Caco-2 (cell line): ENCODE data around the gene VCAM1. TPM values are rescaled to one million over a fixed set of nuclear protein-coding genes. Genes with fewer than 3 reads are reported as not detected.

Source experiments
- BruUV-seq: library from RNA; stranded (reverse); fragments of 400-500 nt; replicated peaks from 2 replicates; lab custom pipeline; 2021; lab: Mats Ljungman, UMichigan
- CTCF ChIA-PET: fragments of 300-600 bp; sonication (Branson Sonifier 250); formaldehyde crosslinking; loops from one replicate; lab custom pipeline; 2022; ENCODE audit warnings: antibody characterized with exemption; lab: Charles Lee
- POLR2A ChIA-PET: fragments of 300-600 bp; sonication (Branson Sonifier 250); formaldehyde crosslinking; loops from one replicate; lab custom pipeline; 2022; ENCODE audit warnings: antibody characterized with exemption; lab: Charles Lee
- DNase-seq, 2 experiments: peaks; one replicate each; pipeline versions ENCODE4 v3.0.0 to v3.0.0-alpha.2; 2020 to 2022
- H3K27me3 ChIP-seq: replicated peaks from 2 replicates; pipeline ENCODE4 v1.6.0; 2011; ENCODE audit warnings: low read length; ENCODE audit not compliant: control insufficient read depth, insufficient read depth
- H3K36me3 ChIP-seq: 2 replicates; pipeline ENCODE4 v1.5.1; 2011; ENCODE audit warnings: low read length; ENCODE audit not compliant: control insufficient read depth, insufficient read depth
- H3K4me1 ChIP-seq: fragments of 250-450 bp; sonication (Bioruptor Pico); 2 replicates; pipeline ENCODE4 v1.5.1; 2020; ENCODE audit warnings: mild to moderate bottlenecking
- H3K4me3 ChIP-seq: 2 replicates; pipeline ENCODE4 v1.5.1; 2011; ENCODE audit warnings: low read depth, mild to moderate bottlenecking, control low read depth, low read length
- H3K9me3 ChIP-seq: fragments of 250-450 bp; sonication (Bioruptor Pico); 2 replicates; pipeline ENCODE4 v1.5.1; 2020; ENCODE audit warnings: mild to moderate bottlenecking, moderate library complexity
- H3K27ac Mint-ChIP-seq: one replicate; pipeline ENCODE4 v1.8.0; 2022; ENCODE audit warnings: mixed read lengths; ENCODE audit not compliant: unreplicated experiment
- H3K27me3 Mint-ChIP-seq: one replicate; pipeline ENCODE4 v1.8.0; 2022; ENCODE audit warnings: mixed read lengths; ENCODE audit not compliant: insufficient read depth, unreplicated experiment
- H3K36me3 Mint-ChIP-seq: one replicate; pipeline ENCODE4 v1.8.0; 2022; ENCODE audit warnings: mild to moderate bottlenecking, mixed read lengths; ENCODE audit not compliant: insufficient read depth, unreplicated experiment
- H3K4me1 Mint-ChIP-seq: one replicate; pipeline ENCODE4 v1.8.0; 2022; ENCODE audit warnings: low read depth, mixed read lengths; ENCODE audit not compliant: unreplicated experiment
- H3K4me3 Mint-ChIP-seq: one replicate; pipeline ENCODE4 v1.8.0; 2022; ENCODE audit warnings: mild to moderate bottlenecking, moderate library complexity, mixed read lengths; ENCODE audit not compliant: unreplicated experiment
- H3K9me3 Mint-ChIP-seq: one replicate; pipeline ENCODE4 v1.8.0; 2022; ENCODE audit warnings: mixed read lengths; ENCODE audit not compliant: unreplicated experiment
- intact Hi-C: fragments of 100-400 bp; cut with micrococcal nuclease; formaldehyde crosslinking; loops from one replicate; pipeline ENCODE4 v1.10.0; 2022; ENCODE audit not compliant: unreplicated experiment
- total RNA-seq: library from RNA; stranded (reverse); gene quantifications from 2 replicates; pipeline ENCODE4 v1.2.3, GENCODE V29; 2022
- TF ChIP-seq, protein P1 (sequence below), 2 experiments: fragments of 200-600 bp in 1 of 2; IDR thresholded peaks; 1 replicate in 1 of 2; 2 replicates in 1 of 2; pipeline versions ENCODE4 v1.5.1 to v1.8.0; 2011 to 2022; ENCODE audit warnings: antibody characterized with exemption in 1 of 2, control low read depth in 1 of 2, inconsistent platforms in 1 of 2, low read depth in 1 of 2, low read length in 1 of 2, mild to moderate bottlenecking in 1 of 2, moderate library complexity in 1 of 2; ENCODE audit not compliant: insufficient read depth in 1 of 2, severe bottlenecking in 1 of 2, unreplicated experiment in 1 of 2

Gene VCAM1
- total RNA-seq, 1 experiment from 2014 or later, result not detected

DNA sequence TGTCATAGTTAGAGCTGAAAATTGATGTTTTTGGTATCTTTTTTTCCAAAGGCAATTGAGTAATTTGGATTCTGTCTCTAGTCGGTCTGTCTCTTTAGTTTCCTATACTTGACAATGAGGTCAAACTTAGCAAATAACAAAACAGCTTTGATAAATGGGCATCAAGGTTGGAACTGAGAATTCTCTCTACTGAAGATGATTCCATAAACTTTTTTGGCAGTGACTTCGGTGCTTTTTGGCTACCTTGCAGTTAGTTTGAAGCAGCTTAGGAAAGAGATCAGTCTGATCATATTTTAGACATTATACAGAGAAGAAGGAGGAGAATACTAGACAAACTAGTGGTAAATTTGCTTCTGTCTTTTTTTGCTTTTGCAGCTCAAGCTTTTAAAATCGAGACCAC, 559 bp downstream of the VCAM1 start:
- BruUV-seq, result no TSS peak
- H3K4me1 Mint-ChIP-seq, result no peaks in the 10 kb centered on the region
- no peaks in the 10 kb centered on the region for H3K36me3 Mint-ChIP-seq
- no peak for DNase-seq
- H3K9me3 Mint-ChIP-seq, result no peaks in the 10 kb centered on the region
- intact Hi-C loops, result no loop called here
- no peaks in the 10 kb centered on the region for H3K36me3 ChIP-seq
- H3K27ac Mint-ChIP-seq, result no peak overlapping the region
- H3K4me3 Mint-ChIP-seq, result no peak overlapping the region
- TF ChIP-seq, protein P1, sequence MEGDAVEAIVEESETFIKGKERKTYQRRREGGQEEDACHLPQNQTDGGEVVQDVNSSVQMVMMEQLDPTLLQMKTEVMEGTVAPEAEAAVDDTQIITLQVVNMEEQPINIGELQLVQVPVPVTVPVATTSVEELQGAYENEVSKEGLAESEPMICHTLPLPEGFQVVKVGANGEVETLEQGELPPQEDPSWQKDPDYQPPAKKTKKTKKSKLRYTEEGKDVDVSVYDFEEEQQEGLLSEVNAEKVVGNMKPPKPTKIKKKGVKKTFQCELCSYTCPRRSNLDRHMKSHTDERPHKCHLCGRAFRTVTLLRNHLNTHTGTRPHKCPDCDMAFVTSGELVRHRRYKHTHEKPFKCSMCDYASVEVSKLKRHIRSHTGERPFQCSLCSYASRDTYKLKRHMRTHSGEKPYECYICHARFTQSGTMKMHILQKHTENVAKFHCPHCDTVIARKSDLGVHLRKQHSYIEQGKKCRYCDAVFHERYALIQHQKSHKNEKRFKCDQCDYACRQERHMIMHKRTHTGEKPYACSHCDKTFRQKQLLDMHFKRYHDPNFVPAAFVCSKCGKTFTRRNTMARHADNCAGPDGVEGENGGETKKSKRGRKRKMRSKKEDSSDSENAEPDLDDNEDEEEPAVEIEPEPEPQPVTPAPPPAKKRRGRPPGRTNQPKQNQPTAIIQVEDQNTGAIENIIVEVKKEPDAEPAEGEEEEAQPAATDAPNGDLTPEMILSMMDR (IDR thresholded peaks at IDR 0.05; ENCODE audit: insufficient read depth in 1 of 2, low read depth in 1 of 2, low read length in 1 of 2, severe bottlenecking in 1 of 2, unreplicated experiment in 1 of 2), result no peak
- ChIA-PET CTCF (no interaction called here), POLR2A (no interaction called here)
- no peaks in the 10 kb centered on the region for H3K9me3 ChIP-seq
- H3K4me1 ChIP-seq, result no peaks in the 10 kb centered on the region
- no peaks in the 10 kb centered on the region for H3K27me3 ChIP-seq
- H3K27me3 Mint-ChIP-seq, result peaks cover 4% of the 10 kb centered on the region
- no peak overlapping the region for H3K4me3 ChIP-seq

DNA sequence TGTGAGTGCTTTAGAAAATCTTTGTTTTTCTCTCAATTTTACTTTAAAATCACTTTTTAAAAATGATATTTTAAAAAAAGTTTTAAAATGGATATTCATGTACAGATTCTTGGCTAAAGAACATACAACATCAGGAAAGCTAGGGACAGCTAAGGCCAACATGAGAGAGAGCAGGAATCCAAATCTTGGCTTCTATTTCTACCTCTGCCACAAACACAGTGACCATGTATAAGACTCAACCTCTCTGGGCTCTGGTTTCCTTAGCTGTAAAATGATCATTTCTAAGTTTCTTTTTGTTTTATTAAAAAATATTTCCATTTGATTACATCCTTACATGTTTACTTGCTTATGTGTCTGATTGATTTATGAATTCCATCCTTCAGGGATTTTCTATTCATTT, 1.2 kb downstream of the VCAM1 start:
- H3K9me3 Mint-ChIP-seq, result no peaks in the 10 kb centered on the region
- Histone ChIP-seq H3K27me3 (no peaks in the 10 kb centered on the region), H3K4me1 (no peaks in the 10 kb centered on the region), H3K9me3 (no peaks in the 10 kb centered on the region), H3K36me3 (no peaks in the 10 kb centered on the region), H3K4me3 (no peak overlapping the region)
- H3K4me1 Mint-ChIP-seq, result no peaks in the 10 kb centered on the region
- no peak for DNase-seq
- POLR2A ChIA-PET, result no interaction called here
- CTCF ChIA-PET, result no interaction called here
- intact Hi-C loops, result no loop called here
- peaks cover 4% of the 10 kb centered on the region for H3K27me3 Mint-ChIP-seq
- no peaks in the 10 kb centered on the region for H3K36me3 Mint-ChIP-seq
- H3K27ac Mint-ChIP-seq, result no peak overlapping the region
- TF ChIP-seq, protein P1 (IDR thresholded peaks at IDR 0.05; ENCODE audit: insufficient read depth in 1 of 2, low read depth in 1 of 2, low read length in 1 of 2, severe bottlenecking in 1 of 2, unreplicated experiment in 1 of 2), result no peak
- H3K4me3 Mint-ChIP-seq, result no peak overlapping the region
- BruUV-seq, result no TSS peak

DNA sequence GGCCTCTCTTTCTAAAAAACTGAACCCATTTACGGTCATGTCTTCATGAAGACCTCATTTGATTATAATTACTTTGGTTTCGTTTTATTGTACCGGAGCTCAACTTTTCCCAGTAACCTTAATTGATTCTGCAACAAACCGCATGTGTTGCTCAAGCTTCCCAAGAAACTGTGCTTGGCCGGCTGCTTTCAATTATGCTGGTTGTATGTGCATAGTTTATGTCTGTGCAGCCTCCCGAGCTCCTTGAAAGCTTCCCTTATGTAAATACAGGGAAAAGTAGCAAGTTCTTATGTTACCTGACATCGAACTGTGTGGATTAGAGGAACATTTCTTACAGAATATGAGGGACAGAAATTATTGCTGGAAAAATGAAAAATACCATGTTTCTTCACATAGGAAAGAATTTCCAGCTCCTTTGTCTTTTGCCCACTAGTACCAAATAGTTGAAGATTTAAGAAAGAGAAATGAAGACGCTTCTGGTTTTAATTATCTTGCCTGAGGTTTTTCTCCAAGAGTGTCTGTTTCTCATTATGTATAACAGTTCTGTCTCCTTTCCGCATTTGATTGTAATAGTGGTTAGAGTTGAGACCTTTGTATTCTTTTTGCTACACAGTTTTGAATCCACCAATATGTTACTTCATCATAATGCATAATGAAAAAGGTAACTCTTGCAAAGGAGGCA, 2.1 kb downstream of the VCAM1 start:
- H3K4me3 ChIP-seq, result no peak overlapping the region
- intact Hi-C loops, result no loop called here
- BruUV-seq, result no TSS peak
- no peak for DNase-seq
- no peak overlapping the region for H3K27ac Mint-ChIP-seq
- H3K36me3 Mint-ChIP-seq, result no peaks in the 10 kb centered on the region
- no peaks in the 10 kb centered on the region for H3K27me3 ChIP-seq
- no peak overlapping the region for H3K4me3 Mint-ChIP-seq
- H3K9me3 ChIP-seq, result no peaks in the 10 kb centered on the region
- TF ChIP-seq, protein P1 (IDR thresholded peaks at IDR 0.05; ENCODE audit: insufficient read depth in 1 of 2, low read depth in 1 of 2, low read length in 1 of 2, severe bottlenecking in 1 of 2, unreplicated experiment in 1 of 2), result no peak
- peaks cover 7% of the 10 kb centered on the region for H3K27me3 Mint-ChIP-seq
- no peaks in the 10 kb centered on the region for H3K36me3 ChIP-seq
- H3K4me1 ChIP-seq, result no peaks in the 10 kb centered on the region
- no peaks in the 10 kb centered on the region for H3K4me1 Mint-ChIP-seq
- H3K9me3 Mint-ChIP-seq, result no peaks in the 10 kb centered on the region
- ChIA-PET CTCF (no interaction called here), POLR2A (no interaction called here)
